Measurements from ENCODE around the gene SORCS2. TPM values are rescaled to one million over a fixed set of nuclear protein-coding genes. Genes with fewer than 3 reads are reported as not detected.

SORCS2 gene
- total RNA-seq, 2 donors from 2014 or later, result 0.68 to 0.92 TPM

DNA sequence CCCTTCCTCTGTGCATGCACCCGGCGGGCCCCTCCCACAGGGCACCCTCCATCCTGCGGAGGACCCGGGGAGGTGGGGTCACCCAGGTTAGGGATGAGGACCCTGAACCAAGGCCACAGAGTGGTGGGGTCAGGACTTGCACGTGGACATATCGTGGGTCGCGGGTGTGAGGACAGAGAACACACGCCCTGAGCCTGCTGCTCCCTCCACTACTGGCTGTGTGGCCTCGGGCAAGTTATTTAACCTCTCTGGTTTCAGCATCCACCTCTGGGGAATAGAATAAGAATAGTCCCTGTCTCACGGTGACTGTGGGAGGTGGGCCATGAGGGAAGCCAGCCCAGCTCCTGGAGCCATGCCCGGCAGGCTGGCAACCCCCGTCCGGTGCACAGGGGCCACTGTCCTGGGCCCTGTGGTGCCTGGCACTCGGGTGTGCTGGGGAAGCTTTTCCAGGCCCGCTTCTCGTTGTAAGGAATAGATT lies 237.3 kb downstream of the SORCS2 start:
- no peaks in the 10 kb centered on the region for H3K27me3 ChIP-seq (replicated peaks; ENCODE audit: insufficient read depth)
- no peak for DNase-seq (ENCODE audit: low spot score)
- no peak overlapping the region for H3K4me3 ChIP-seq
- TF ChIP-seq CTCF (IDR thresholded peaks at IDR 0.05), result no peak
- H3K4me1 ChIP-seq (ENCODE audit: control insufficient read depth in 1 of 2, low read depth in 2 of 2), result no peaks in the 10 kb centered on the region
- H3K36me3 ChIP-seq, result no peaks in the 10 kb centered on the region
- H3K27ac ChIP-seq, result no peak overlapping the region
- ATAC-seq (ENCODE audit: insufficient number of reproducible peaks, low FRiP score, low read depth), result no peak
- H3K9me3 ChIP-seq, result no peaks in the 10 kb centered on the region

GRCh38 chr4:7430368-7430964 lies 238.1 kb downstream of the SORCS2 start:
- H3K4me3 ChIP-seq, result no peak overlapping the region
- no peak for DNase-seq (ENCODE audit: low spot score)
- no peak for ATAC-seq (ENCODE audit: insufficient number of reproducible peaks, low FRiP score, low read depth)

GRCh38 chr4:7430965-7431695 lies 238.8 kb downstream of the SORCS2 start:
- H3K9me3 ChIP-seq, result no peaks in the 10 kb centered on the region
- H3K27ac ChIP-seq, result no peak overlapping the region
- H3K4me3 ChIP-seq, result no peak overlapping the region
- ATAC-seq (ENCODE audit: insufficient number of reproducible peaks, low FRiP score, low read depth) (no peak), DNase-seq (ENCODE audit: low spot score) (no peak)
- no peaks in the 10 kb centered on the region for H3K27me3 ChIP-seq (replicated peaks; ENCODE audit: insufficient read depth)
- no peaks in the 10 kb centered on the region for H3K4me1 ChIP-seq (ENCODE audit: control insufficient read depth in 1 of 2, low read depth in 2 of 2)
- H3K36me3 ChIP-seq, result no peaks in the 10 kb centered on the region
- no peak for TF ChIP-seq CTCF (IDR thresholded peaks at IDR 0.05)

More at GRCh38 chr4:7430368-7430964, 238.1 kb downstream of the SORCS2 start:
- Histone ChIP-seq H3K27me3 (replicated peaks; ENCODE audit: insufficient read depth) (no peaks in the 10 kb centered on the region), H3K4me1 (ENCODE audit: control insufficient read depth in 1 of 2, low read depth in 2 of 2) (no peaks in the 10 kb centered on the region), H3K27ac (no peak overlapping the region), H3K36me3 (no peaks in the 10 kb centered on the region), H3K9me3 (no peaks in the 10 kb centered on the region)
- no peak for TF ChIP-seq CTCF (IDR thresholded peaks at IDR 0.05)

DNA sequence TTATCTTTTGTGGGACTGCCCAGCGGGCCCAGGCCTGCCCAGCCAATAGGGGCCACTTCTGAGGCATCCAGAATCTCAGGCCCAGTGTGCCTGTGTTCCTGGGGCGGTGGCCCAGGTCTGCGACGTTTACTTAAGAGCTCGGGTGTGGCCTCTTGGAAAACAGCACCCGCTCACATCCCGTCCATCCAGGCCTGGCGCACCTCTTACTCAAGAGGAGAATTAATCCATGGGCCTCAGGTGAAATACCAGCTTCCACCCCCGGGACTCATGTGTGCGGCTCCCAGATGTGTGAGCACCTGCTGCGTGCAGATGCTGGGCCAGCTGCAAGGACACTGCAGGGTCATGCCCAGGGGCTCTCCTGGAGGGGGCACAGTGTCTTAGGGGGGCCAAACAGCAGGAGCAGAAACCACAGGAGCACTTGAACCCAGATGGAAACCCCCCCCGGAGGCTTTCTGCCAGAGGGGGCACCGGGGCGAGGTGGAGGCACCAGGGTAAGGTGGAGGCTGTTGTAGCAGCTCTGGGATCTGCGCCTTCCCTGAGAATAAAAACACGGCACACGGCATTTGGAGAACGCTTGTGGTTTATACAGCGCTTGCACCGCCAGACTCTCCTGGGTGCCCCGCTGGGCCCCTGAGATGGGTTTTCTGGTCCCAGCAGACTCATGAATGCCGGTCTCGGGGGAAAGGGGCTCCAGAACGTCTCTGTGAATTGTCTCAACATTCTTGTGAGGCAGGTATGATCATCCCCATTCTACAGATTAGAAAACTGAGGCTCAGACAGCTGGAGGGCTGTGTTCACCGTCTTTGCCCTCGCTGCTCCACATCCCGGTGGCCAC lies 239.6 kb downstream of the SORCS2 start:
- no peak for TF ChIP-seq CTCF (IDR thresholded peaks at IDR 0.05)
- H3K4me1 ChIP-seq (ENCODE audit: control insufficient read depth in 1 of 2, low read depth in 2 of 2), result no peaks in the 10 kb centered on the region
- no peaks in the 10 kb centered on the region for H3K36me3 ChIP-seq
- no peak overlapping the region for H3K27ac ChIP-seq
- H3K4me3 ChIP-seq, result no peak overlapping the region
- no peak for ATAC-seq (ENCODE audit: insufficient number of reproducible peaks, low FRiP score, low read depth)
- H3K27me3 ChIP-seq (replicated peaks; ENCODE audit: insufficient read depth), result no peaks in the 10 kb centered on the region
- DNase-seq (ENCODE audit: low spot score), result no peak
- H3K9me3 ChIP-seq, result no peaks in the 10 kb centered on the region
